GM19395 (cell line): ENCODE measurements around the gene FANCL.
"Not testable (repeated sequence)": the region's sequence is repeated elsewhere in the genome, so short reads cannot be mapped to it uniquely, and the experiment has no call there.

Experiments used
- ATAC-seq: cut with Tn5 transposase; IDR thresholded peaks from one replicate; pipeline ENCODE4 v1.9.1; 2021; ENCODE audit warnings: mild to moderate bottlenecking, moderate library complexity; ENCODE audit not compliant: unreplicated experiment

FANCL gene

DNA sequence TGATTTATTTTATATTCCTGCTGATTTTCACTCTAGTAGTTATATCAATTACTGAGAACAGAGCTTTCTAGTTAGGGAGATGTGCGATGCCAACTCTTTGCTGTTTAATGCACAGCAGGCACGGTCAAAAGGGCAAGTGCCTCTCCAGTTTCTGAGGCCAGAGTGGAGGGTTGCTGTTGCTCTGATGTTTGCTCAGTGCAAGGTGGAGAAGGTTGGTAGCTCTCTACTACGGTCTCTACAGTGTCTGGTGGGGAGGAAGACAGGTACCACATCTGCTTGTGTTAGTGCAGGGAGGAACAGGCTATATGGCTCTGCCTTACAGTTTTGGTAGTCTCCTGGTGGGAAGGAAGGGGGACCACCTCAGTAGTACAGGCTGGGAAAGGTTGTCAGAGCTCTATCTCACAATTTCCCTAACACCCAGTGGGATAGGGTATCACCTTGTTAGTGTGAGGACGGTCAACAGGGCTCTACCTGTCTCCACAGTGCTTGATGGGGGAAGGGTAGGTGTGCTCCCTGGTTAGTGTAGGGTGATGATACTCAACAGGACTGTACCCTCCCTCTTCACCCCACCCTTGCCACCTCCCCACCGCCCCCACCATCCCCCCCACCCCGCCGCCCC is 85.9 kb downstream of the FANCL start:
- ATAC-seq: no peak

DNA sequence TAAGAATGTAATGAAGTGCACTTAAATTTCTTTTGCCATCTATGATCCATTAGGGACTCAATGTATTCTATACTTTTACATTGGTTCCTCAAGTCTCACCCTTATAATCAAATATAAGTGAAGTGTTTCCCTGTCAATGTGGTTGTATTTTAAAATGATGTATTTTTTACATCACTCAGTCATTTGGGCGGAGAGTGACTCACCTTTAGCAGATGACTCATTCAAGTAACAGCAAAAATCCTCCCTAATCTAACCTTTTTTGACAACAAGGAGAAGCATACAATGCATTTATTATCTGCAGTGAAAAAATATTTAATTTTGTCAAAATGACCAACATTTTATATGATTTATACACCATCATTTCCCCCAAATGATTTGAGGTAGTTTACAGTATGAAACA is 94.4 kb downstream of the FANCL start:
- ATAC-seq: no peak

GRCh38 chr2:58145769-58146168 is 95.4 kb downstream of the FANCL start:
- ATAC-seq: not testable (repeated sequence)

DNA sequence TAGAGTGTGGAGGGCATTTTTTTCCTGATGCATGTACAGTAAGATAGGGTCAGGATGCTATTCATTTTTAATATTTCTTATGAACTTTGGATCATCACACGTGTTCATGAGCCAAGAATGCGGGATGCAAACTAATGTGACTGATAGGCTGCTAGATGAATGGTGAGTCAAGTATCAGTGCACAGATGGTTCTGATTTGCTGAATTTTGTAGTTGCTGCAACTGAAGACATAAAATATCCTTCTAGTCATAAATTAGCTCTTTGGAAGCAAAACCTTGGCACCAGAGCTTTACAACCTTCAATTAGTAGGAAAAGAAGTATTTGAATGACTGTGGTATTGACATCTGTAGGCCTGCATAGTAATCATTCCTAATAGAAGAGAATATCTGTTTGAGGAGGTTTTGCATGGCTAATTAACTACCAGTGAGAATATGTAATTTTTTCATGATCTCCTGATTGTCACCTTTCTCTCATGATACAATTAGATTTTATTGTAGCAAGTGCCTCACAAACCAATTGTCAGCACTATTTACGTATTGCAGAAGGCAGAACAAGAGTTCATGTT is 100.5 kb downstream of the FANCL start:
- ATAC-seq: no peak

GRCh38 chr2:58138396-58139030 is 102.6 kb downstream of the FANCL start:
- no peak for ATAC-seq

DNA sequence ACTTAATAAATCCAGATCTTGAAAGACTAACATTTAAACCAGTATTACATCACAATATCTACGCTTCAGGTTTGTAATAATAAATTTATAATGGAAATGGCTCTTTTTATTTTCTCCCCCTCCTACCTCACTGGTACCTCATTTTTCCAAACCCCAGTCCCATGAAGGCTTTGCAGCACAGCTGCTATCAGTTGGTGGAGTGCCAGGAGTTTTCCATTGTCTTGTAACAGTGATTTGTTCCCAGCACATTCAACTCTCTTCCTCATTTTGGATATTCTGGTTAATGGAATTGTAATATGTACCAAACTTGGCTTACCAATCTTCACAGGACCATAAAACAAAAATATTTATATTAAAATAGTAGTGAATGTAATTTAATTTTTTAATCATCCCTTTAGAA is 103.3 kb downstream of the FANCL start:
- ATAC-seq: no peak

DNA sequence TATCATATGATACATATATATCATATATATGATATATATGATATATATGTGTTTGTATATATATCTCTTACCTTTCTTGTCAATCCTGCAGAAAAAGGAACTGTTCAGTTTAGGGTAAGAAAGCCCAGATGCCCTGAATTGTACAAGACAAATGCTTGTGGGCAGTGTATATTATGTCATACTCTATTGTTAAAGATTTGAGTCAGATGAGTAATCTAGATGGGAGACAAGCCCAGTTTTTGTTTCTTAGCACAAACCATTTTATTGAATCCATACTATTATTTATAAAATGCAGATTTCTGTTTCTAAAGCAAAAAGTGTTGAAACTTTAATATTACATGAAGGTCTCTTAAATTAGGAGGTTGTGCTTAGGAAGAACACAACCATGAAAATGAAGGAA is 103.9 kb downstream of the FANCL start:
- ATAC-seq: peak; percentile 49

GRCh38 chr2:58135861-58136260 is 105.3 kb downstream of the FANCL start:
- ATAC-seq: no peak

DNA sequence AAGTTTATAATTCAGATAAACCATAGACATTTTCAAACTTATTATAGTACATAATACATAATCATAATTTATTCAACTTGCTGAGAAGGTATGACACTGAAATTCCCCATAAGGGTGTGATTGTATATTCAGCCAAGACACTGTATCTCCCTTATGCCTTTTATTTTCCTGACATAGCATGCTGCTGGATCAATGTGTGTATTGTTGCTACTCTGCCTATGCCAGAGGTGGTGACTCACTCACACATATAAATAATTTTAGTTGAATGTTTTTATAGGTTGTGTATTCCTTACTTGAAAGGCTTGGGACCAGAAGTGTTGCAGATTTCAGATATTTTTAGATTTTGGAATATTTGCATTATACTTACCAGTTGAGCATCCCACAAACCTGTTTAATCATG is 107.7 kb downstream of the FANCL start:
- no peak for ATAC-seq

DNA sequence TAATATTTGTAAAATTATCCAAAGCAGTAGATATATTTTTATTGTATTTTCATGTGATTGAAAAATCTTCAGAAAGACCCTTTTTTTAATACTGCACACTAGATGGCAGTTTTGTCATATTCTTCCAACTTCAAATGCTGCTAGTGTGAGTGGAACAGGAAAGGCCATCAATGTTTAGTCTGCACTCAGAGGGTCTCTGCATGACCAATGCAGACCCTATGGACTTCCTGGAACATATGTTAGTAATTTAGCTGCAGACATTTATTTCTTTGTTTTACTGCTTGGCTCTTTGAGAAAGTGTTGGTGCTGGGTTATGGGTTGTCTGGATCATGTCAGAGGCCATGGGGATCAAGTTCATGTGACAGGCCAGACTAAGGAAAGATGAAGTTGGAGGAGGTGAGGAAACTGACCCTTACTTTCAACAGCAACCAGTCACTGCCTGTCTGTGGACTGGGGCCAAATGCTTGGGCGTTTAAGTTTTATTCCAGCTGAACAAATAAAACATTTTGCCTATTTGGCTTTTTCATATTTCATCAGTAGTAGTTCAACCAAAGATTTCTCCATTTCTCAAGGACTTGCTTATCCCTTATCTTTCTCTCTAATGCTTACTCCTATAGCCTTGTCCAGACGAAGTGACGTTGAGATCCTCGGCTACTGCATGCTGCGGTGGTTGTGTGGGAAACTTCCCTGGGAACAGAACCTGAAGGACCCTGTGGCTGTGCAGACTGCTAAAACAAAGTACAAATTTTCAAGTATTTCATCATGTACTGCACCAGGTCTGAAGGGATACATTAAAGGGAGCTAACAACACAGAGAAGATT is 109.7 kb downstream of the FANCL start:
- ATAC-seq: no peak

DNA sequence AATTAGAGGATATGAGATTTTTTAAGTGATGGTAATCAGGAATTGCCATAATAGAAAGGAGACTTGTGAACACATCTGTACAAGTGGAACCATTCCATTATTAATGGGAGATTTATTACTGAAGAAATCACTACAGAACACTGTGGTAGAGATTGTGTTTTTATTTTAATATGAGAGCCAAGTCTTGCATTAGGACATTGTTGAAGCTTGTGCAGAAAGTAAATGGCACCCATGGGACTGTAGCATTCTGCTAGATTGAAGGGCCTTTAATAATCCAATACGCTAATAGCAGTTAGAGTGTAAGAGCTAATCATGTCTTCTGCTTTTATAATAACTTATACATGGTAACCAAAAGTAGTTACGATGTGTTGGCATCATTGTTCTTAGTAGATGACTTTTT is 110.9 kb downstream of the FANCL start:
- no peak for ATAC-seq

GRCh38 chr2:58127111-58127510 is 114.0 kb downstream of the FANCL start:
- ATAC-seq: no peak

- ATAC-seq: no peak
These were observed 118.6 kb downstream of the FANCL start for GRCh38 chr2:58122540-58122939.

DNA sequence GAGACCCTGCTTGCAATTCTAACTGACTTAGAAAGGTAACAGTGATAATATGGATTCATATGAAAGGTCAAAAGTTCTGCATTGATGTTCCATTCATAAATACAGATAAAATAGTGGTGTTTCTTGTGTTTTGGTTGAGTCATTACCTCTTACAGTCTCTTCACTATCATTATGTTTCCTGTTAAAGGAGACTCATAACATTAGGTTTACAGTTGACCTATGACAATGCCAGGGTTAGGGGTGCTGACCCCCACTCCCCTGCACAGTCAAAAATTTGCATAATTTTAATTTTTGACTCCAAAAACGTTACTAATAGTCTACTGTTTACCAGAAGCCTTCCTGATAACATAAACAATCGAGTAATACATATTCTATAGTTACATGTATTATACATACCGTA is 119.1 kb downstream of the FANCL start:
- ATAC-seq: no peak

- no peak for ATAC-seq
These were observed 120.4 kb downstream of the FANCL start for GRCh38 chr2:58120626-58121229.

DNA sequence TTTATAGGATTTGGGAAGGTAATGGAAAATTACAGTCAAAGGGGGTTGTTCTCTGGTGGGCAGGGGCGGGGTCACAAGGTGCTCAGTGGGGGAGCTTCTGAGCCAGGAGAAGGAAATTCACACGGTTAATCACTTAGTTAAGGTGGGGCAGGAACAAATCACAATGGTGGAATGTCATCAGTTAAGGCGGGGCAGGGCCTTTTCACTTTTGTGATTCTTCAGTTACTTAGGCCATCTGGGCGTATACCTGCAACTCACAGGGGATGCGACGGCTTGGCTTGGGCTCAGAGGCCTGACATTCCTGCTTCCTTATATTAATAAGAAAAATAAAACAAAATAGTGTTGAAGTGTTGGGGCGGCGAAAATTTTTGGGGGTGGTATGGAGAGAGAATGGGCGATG is 127.6 kb downstream of the FANCL start:
- ATAC-seq: not testable (repeated sequence)

GRCh38 chr2:58110765-58111164 is 130.4 kb downstream of the FANCL start:
- ATAC-seq: no peak

- ATAC-seq: no peak
These were observed 131.6 kb downstream of the FANCL start for GRCh38 chr2:58109481-58109880.
